HEK293 (cell line): Measurements from ENCODE around the gene PKHD1.

Experiments
- CTCF ChIA-PET: fragments of 350-600 bp; formaldehyde crosslinking; extraction: SDS; loops from one replicate; lab custom pipeline; 2021; ENCODE audit warnings: antibody characterized with exemption; lab: Yijun Ruan, JAX
- POLR2A ChIA-PET: fragments of 300-600 bp; formaldehyde crosslinking; extraction: SDS; loops from one replicate; lab custom pipeline; 2020; ENCODE audit warnings: antibody characterized with exemption, inconsistent platforms; lab: Yijun Ruan, JAX
- H3K27ac ChIP-seq: fragments of 200-500 bp; sonication (Bioruptor generic); 2 replicates; pipeline ENCODE4 v1.5.1; 2014; ENCODE audit warnings: low read depth, low read length, control low read depth, inconsistent platforms; ENCODE audit errors: extremely low read depth
- H3K36me3 ChIP-seq, 2 experiments: fragments of 200-500 bp in 1 of 2; sonication (Bioruptor generic) in 1 of 2; 1 replicate in 1 of 2; 2 replicates in 1 of 2; pipeline ENCODE4 v1.5.1; 2014 to 2017; ENCODE audit warnings: inconsistent platforms in 2 of 2, low read length in 2 of 2; ENCODE audit not compliant: control insufficient read depth in 2 of 2, insufficient read depth in 1 of 2
- H3K4me1 ChIP-seq: fragments of 200-500 bp; sonication (Bioruptor generic); 2 replicates; pipeline ENCODE4 v1.5.1; 2014; ENCODE audit warnings: mild to moderate bottlenecking, low read length, inconsistent platforms; ENCODE audit not compliant: control insufficient read depth, insufficient read depth
- H3K4me3 ChIP-seq: 2 replicates; pipeline ENCODE4 v1.5.1; 2011; ENCODE audit warnings: low read depth, mild to moderate bottlenecking, control low read depth, low read length, moderate library complexity
- H3K9me3 ChIP-seq: fragments of 200-500 bp; sonication (Bioruptor generic); 2 replicates; pipeline ENCODE4 v1.5.1; 2014; ENCODE audit warnings: low read depth, low read length, inconsistent platforms; ENCODE audit not compliant: control insufficient read depth, insufficient read depth
- OSR2 ChIP-seq: fragments of 450-650 bp; formaldehyde crosslinking; IDR thresholded peaks from 2 replicates; pipeline ENCODE4 v1.5.1; 2016; ENCODE audit warnings: missing biosample characterization, missing genetic modification characterization
- PRDM4 ChIP-seq: fragments of 450-650 bp; formaldehyde crosslinking; IDR thresholded peaks from 2 replicates; pipeline ENCODE4 v1.5.1; 2017; ENCODE audit warnings: missing biosample characterization, missing genetic modification characterization
- SCRT2 ChIP-seq: fragments of 450-650 bp; formaldehyde crosslinking; IDR thresholded peaks from 2 replicates; pipeline ENCODE4 v1.5.1; 2016; ENCODE audit warnings: missing biosample characterization, missing genetic modification characterization
- WT1 ChIP-seq: fragments of 450-650 bp; formaldehyde crosslinking; IDR thresholded peaks from 2 replicates; pipeline ENCODE4 v1.5.1; 2016; ENCODE audit warnings: missing biosample characterization, missing genetic modification characterization
- YY1 ChIP-seq: fragments of 450-650 bp; formaldehyde crosslinking; IDR thresholded peaks from 2 replicates; pipeline ENCODE4 v1.5.1; 2018; ENCODE audit warnings: missing biosample characterization, missing genetic modification characterization
- ZBTB7A ChIP-seq: fragments of 450-650 bp; formaldehyde crosslinking; IDR thresholded peaks from 2 replicates; pipeline ENCODE4 v1.5.1; 2016; ENCODE audit warnings: low read depth, missing biosample characterization, missing genetic modification characterization
- ZFP37 ChIP-seq: fragments of 450-650 bp; formaldehyde crosslinking; IDR thresholded peaks from 2 replicates; pipeline ENCODE4 v1.5.1; 2016; ENCODE audit warnings: missing biosample characterization, missing genetic modification characterization
- ZNF174 ChIP-seq: fragments of 450-650 bp; formaldehyde crosslinking; IDR thresholded peaks from 2 replicates; pipeline ENCODE4 v1.5.0; 2017; ENCODE audit warnings: missing biosample characterization, mild to moderate bottlenecking, missing genetic modification characterization
- ZNF266 ChIP-seq: fragments of 450-650 bp; formaldehyde crosslinking; IDR thresholded peaks from 2 replicates; pipeline ENCODE4 v1.5.1; 2016; ENCODE audit warnings: missing biosample characterization, missing genetic modification characterization, low read depth
- ZNF280C ChIP-seq: fragments of 450-650 bp; formaldehyde crosslinking; IDR thresholded peaks from 2 replicates; pipeline ENCODE4 v1.5.1; 2016; ENCODE audit warnings: missing biosample characterization, missing genetic modification characterization
- ZNF311 ChIP-seq: fragments of 450-650 bp; formaldehyde crosslinking; IDR thresholded peaks from 2 replicates; pipeline ENCODE4 v1.5.1; 2017; ENCODE audit warnings: missing biosample characterization, missing genetic modification characterization, borderline replicate concordance
- ZNF37A ChIP-seq: fragments of 450-650 bp; IDR thresholded peaks from 2 replicates; pipeline ENCODE4 v1.5.1; 2018; ENCODE audit warnings: missing biosample characterization, missing genetic modification characterization
- ZNF580 ChIP-seq: fragments of 450-650 bp; formaldehyde crosslinking; IDR thresholded peaks from 2 replicates; pipeline ENCODE4 v1.5.1; 2016; ENCODE audit warnings: missing biosample characterization, missing genetic modification characterization
- ZNF776 ChIP-seq: fragments of 450-650 bp; formaldehyde crosslinking; IDR thresholded peaks from 2 replicates; pipeline ENCODE4 v1.5.0; 2017; ENCODE audit warnings: missing biosample characterization, missing genetic modification characterization, borderline replicate concordance
- ZXDB ChIP-seq: fragments of 450-650 bp; formaldehyde crosslinking; IDR thresholded peaks from 2 replicates; pipeline ENCODE4 v1.5.1; 2016; ENCODE audit warnings: missing biosample characterization, missing genetic modification characterization

PKHD1 gene

GRCh38 chr6:52134011-52134410 lies 46.6 kb upstream of the PKHD1 start:
- POLR2A ChIA-PET: no interaction called here

GRCh38 chr6:52133324-52133723 lies 45.9 kb upstream of the PKHD1 start:
- Histone ChIP-seq H3K4me1 (no peaks in the 10 kb centered on the region), H3K9me3 (no peaks in the 10 kb centered on the region), H3K36me3 (no peaks in the 10 kb centered on the region), H3K27ac (no peak overlapping the region), H3K4me3 (no peak overlapping the region)
- POLR2A ChIA-PET: no interaction called here
- CTCF ChIA-PET: interaction anchor here (0.8 to 2.2 kb wide), 2 partner anchors 46 to 85 kb away, joined by 3 to 7 read pairs; partner anchors contain the start of gene PKHD1
- TF ChIP-seq ZNF37A (no peak), ZNF311 (tag by site-specific recombination) (no peak), ZNF280C (tag by site-specific recombination) (no peak)

More at GRCh38 chr6:52134011-52134410, 46.6 kb upstream of the PKHD1 start:
- Histone ChIP-seq H3K36me3 (no peaks in the 10 kb centered on the region), H3K4me3 (no peak overlapping the region), H3K27ac (no peak overlapping the region), H3K9me3 (no peaks in the 10 kb centered on the region), H3K4me1 (no peaks in the 10 kb centered on the region)
- CTCF ChIA-PET: interaction anchor here (1.1 kb wide), 1 partner anchor 17 kb away, joined by 4 read pairs; no protein-coding TSS in a partner anchor
- TF ChIP-seq WT1 (tag by site-specific recombination) (no peak), ZXDB (no peak), PRDM4 (tag by site-specific recombination) (no peak), ZBTB7A (tag by site-specific recombination) (no peak), OSR2 (no peak), YY1 (tag by site-specific recombination) (no peak), SCRT2 (tag by site-specific recombination) (no peak), ZNF174 (tag by site-specific recombination) (no peak), ZNF776 (tag by site-specific recombination) (no peak)

GRCh38 chr6:52132292-52132691 lies 44.9 kb upstream of the PKHD1 start:
- Histone ChIP-seq H3K9me3 (no peaks in the 10 kb centered on the region), H3K4me1 (no peaks in the 10 kb centered on the region), H3K27ac (no peak overlapping the region), H3K36me3 (no peaks in the 10 kb centered on the region), H3K4me3 (no peak overlapping the region)
- ChIA-PET POLR2A (no interaction called here), CTCF (interaction anchor here (0.6 to 2.2 kb wide), 5 partner anchors 9 to 750 kb away, joined by 3 to 7 read pairs (median 3); partner anchors contain the start of gene PKHD1)
- TF ChIP-seq ZFP37 (tag by site-specific recombination) (no peak), ZNF580 (tag by site-specific recombination) (no peak), ZNF266 (tag by site-specific recombination) (no peak)
